Measurements from ENCODE around the gene ERC2.

ERC2 gene

GRCh38 chr3:56363720-56364119 lies 104.5 kb downstream of the ERC2 start:
- no peaks in the 10 kb centered on the region for H3K27me3 ChIP-seq (ENCODE audit: low read length)
- H3K4me3 ChIP-seq (ENCODE audit: insufficient read depth, low read length, poor library complexity, severe bottlenecking): no peak overlapping the region
- H3K4me2 ChIP-seq (ENCODE audit: low read depth, low read length, poor library complexity, severe bottlenecking): no peak overlapping the region
- H4K20me1 ChIP-seq (ENCODE audit: low read depth, low read length): no peaks in the 10 kb centered on the region
- H3K36me3 ChIP-seq (ENCODE audit: low read length): no peaks in the 10 kb centered on the region
- TF ChIP-seq EZH2phosphoT487 (conservative IDR thresholded peaks at IDR 0.05; ENCODE audit: low read length) (no peak), CTCF (IDR thresholded peaks at IDR 0.05; ENCODE audit: insufficient read depth, low read length, poor library complexity, severe bottlenecking) (no peak)
- H3K9ac ChIP-seq (ENCODE audit: low read length): no peak overlapping the region
- H3K9me2 ChIP-seq (replicated peaks; ENCODE audit: insufficient read depth, low read length): no peaks in the 10 kb centered on the region
- H3F3A ChIP-seq (ENCODE audit: insufficient read depth): no peaks in the 10 kb centered on the region
- H3K79me2 ChIP-seq (ENCODE audit: insufficient read depth, low read length): no peaks in the 10 kb centered on the region
- H2AFZ ChIP-seq (ENCODE audit: low read depth, low read length, severe bottlenecking): no peak overlapping the region
- no peaks in the 10 kb centered on the region for H3K9me3 ChIP-seq (ENCODE audit: insufficient read depth, low read length)
- no peak overlapping the region for H3K27ac ChIP-seq (ENCODE audit: low read depth, low read length)

- Histone ChIP-seq H4K20me1 (ENCODE audit: low read depth, low read length) (no peaks in the 10 kb centered on the region), H3K9me3 (ENCODE audit: insufficient read depth, low read length) (no peaks in the 10 kb centered on the region), H3K9ac (ENCODE audit: low read length) (no peak overlapping the region), H3K4me2 (ENCODE audit: low read depth, low read length, poor library complexity, severe bottlenecking) (no peak overlapping the region), H3K4me3 (ENCODE audit: insufficient read depth, low read length, poor library complexity, severe bottlenecking) (no peak overlapping the region), H3K79me2 (ENCODE audit: insufficient read depth, low read length) (no peaks in the 10 kb centered on the region), H3F3A (ENCODE audit: insufficient read depth) (no peaks in the 10 kb centered on the region), H2AFZ (ENCODE audit: low read depth, low read length, severe bottlenecking) (no peak overlapping the region), H3K27me3 (ENCODE audit: low read length) (no peaks in the 10 kb centered on the region), H3K27ac (ENCODE audit: low read depth, low read length) (no peak overlapping the region), H3K36me3 (ENCODE audit: low read length) (no peaks in the 10 kb centered on the region), H3K9me2 (replicated peaks; ENCODE audit: insufficient read depth, low read length) (no peaks in the 10 kb centered on the region)
- no peak for TF ChIP-seq EZH2phosphoT487 (conservative IDR thresholded peaks at IDR 0.05; ENCODE audit: low read length)
- TF ChIP-seq CTCF (IDR thresholded peaks at IDR 0.05; ENCODE audit: insufficient read depth, low read length, poor library complexity, severe bottlenecking): no peak
Observed at GRCh38 chr3:56361731-56362130, 106.5 kb downstream of the ERC2 start.

- Histone ChIP-seq H3K36me3 (ENCODE audit: low read length) (no peaks in the 10 kb centered on the region), H3K27me3 (ENCODE audit: low read length) (no peaks in the 10 kb centered on the region), H3K9ac (ENCODE audit: low read length) (no peak overlapping the region), H3K9me3 (ENCODE audit: insufficient read depth, low read length) (no peaks in the 10 kb centered on the region), H2AFZ (ENCODE audit: low read depth, low read length, severe bottlenecking) (no peak overlapping the region), H3K4me2 (ENCODE audit: low read depth, low read length, poor library complexity, severe bottlenecking) (no peak overlapping the region), H4K20me1 (ENCODE audit: low read depth, low read length) (no peaks in the 10 kb centered on the region), H3K4me3 (ENCODE audit: insufficient read depth, low read length, poor library complexity, severe bottlenecking) (no peak overlapping the region), H3F3A (ENCODE audit: insufficient read depth) (no peaks in the 10 kb centered on the region), H3K27ac (ENCODE audit: low read depth, low read length) (no peak overlapping the region), H3K9me2 (replicated peaks; ENCODE audit: insufficient read depth, low read length) (no peaks in the 10 kb centered on the region), H3K79me2 (ENCODE audit: insufficient read depth, low read length) (no peaks in the 10 kb centered on the region)
- no peak for TF ChIP-seq CTCF (IDR thresholded peaks at IDR 0.05; ENCODE audit: insufficient read depth, low read length, poor library complexity, severe bottlenecking)
- TF ChIP-seq EZH2phosphoT487 (conservative IDR thresholded peaks at IDR 0.05; ENCODE audit: low read length): no peak
Observed at GRCh38 chr3:56357266-56357665, 111.0 kb downstream of the ERC2 start.

Data from SU-DHL-6 (cell line).